NB4 (cell line): ENCODE results near the gene NCAPG.

Experiments
- DNase-seq: peaks from one replicate; pipeline ENCODE4 v3.0.0; 2010; ENCODE audit warnings: low read depth
- H3K4me3 ChIP-seq: one replicate; pipeline ENCODE4 v1.5.1; 2011; ENCODE audit warnings: mild to moderate bottlenecking, low read depth, low read length, moderate library complexity
- CTCF ChIP-seq: IDR thresholded peaks from one replicate; pipeline ENCODE4 v1.5.1; 2012; ENCODE audit warnings: low read depth, low read length
- MYC ChIP-seq: IDR thresholded peaks from 2 replicates; pipeline ENCODE4 v1.6.1; 2011; ENCODE audit warnings: low read depth, low read length
- POLR2A ChIP-seq: IDR thresholded peaks from 2 replicates; pipeline ENCODE4 v1.6.1; 2011; ENCODE audit warnings: mild to moderate bottlenecking; ENCODE audit not compliant: insufficient read length; ENCODE audit errors: extremely low read depth
- TF ChIP-seq, protein P1 (sequence below): IDR thresholded peaks from 2 replicates; pipeline ENCODE4 v1.6.1; 2011; ENCODE audit warnings: low read depth, low read length

NCAPG gene

DNA sequence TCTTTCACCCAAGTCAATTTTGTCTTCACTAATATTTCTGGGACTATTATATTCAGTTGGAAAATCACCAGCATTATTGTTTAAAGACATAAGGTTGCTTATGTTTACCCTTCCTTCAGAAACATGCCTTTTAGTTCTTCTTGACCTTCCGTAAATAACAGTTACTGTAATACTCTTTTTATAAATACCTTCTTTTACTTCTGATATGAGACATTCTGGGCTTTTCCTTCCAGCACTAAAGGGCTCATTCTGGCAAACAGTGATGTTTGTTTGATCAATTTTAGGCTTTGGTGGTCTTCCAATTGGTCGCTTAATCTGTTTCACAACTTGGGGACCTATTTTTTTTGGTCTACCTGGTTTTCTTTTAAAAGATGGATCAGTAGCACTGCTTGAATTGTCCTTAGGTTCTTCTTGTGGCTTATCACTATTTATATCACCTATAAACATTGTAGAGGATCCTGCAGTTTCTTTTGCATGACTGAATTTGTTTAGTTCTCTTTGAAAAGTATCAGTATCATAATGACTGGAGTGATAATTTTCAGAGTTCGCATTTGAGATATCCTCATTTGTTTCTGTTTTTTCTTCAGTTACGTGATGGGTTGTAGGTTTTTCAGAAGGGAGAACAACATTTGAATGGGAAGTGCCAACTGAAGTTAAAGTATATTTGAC is 64.8 kb downstream of the NCAPG start:
- no peak overlapping the region for H3K4me3 ChIP-seq
- DNase-seq: no peak
- TF ChIP-seq MYC (no peak), CTCF (no peak), POLR2A (no peak)
- TF ChIP-seq, protein P1, sequence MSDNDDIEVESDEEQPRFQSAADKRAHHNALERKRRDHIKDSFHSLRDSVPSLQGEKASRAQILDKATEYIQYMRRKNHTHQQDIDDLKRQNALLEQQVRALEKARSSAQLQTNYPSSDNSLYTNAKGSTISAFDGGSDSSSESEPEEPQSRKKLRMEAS: no peak

GRCh38 chr4:17876943-17877342 is 66.2 kb downstream of the NCAPG start:
- DNase-seq: no peak
- no peak for TF ChIP-seq MYC
- TF ChIP-seq, protein P1: no peak
- no peak for TF ChIP-seq POLR2A
- no peak for TF ChIP-seq CTCF
- H3K4me3 ChIP-seq: no peak overlapping the region

DNA sequence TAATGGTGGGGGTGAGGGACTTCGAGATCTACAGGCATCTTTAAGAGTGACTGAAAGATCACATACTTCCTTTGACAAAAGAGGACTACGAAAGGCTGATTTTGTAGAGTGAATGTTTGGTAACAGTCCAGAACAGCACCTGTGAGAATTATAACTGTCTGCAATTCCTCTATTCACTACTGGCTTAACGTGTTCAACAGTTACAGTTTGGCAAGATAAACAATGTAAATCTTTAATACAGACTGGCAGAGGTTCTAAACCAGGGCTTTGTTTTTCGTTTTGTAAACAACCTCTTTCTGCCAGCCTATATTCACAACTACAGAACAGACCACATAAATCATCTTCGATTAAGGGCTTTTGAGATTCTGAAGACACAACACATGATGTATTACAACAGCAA is 66.9 kb downstream of the NCAPG start:
- TF ChIP-seq POLR2A: no peak
- TF ChIP-seq CTCF: no peak
- DNase-seq: no peak
- H3K4me3 ChIP-seq: no peak overlapping the region

GRCh38 chr4:17884063-17884462 is 73.3 kb downstream of the NCAPG start:
- no peak for DNase-seq
- TF ChIP-seq POLR2A (no peak), CTCF (no peak), MYC (no peak)
- TF ChIP-seq, protein P1: no peak
- H3K4me3 ChIP-seq: no peak overlapping the region

DNA sequence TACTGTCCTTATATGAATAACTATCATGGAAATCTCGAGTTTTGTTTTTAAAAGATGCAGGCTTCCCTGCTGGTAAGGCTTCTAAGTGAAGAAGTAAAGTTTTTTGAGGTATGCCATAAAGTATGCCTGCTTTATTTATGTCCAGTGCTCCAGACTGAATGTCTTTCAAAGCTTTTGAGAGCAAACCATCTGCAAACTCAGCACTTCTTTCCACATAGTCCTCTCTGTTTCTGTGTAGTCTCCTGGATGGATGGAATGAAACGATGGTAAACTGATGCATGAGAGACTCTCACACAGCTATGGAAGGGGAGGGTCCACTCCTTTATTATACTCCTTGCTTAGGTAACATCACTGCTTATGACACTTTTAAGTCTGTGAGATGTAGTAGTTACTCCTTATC is 73.7 kb downstream of the NCAPG start:
- no peak overlapping the region for H3K4me3 ChIP-seq
- TF ChIP-seq CTCF: no peak
- TF ChIP-seq MYC: no peak
- TF ChIP-seq, protein P1: no peak
- TF ChIP-seq POLR2A: no peak
- DNase-seq: no peak

DNA sequence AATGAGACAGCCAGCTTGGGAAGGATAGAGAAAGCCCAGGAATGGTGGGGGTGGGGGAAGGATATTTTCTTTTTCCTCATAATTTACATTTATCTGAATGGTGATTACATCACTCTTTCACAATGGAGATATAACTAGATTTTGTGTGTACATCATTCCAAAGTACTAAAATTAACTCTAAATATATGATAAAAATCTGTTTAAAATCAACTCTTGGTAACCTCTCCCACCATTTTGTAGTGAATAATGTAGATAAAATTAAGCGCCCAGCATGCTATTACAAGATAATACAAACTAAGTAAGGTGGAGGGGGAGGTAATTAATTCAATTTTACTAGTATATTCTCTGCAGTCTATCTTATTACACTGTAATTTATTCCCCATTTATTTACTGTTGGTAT is 78.9 kb downstream of the NCAPG start:
- no peak for DNase-seq
- TF ChIP-seq POLR2A (no peak), MYC (no peak), CTCF (no peak)
- TF ChIP-seq, protein P1: no peak
- no peak overlapping the region for H3K4me3 ChIP-seq
